Ammon's horn (tissue), 1 donor: ENCODE data around the gene LRRTM4.
"Not testable (repeated sequence)": the region's sequence is repeated elsewhere in the genome, so short reads cannot be mapped to it uniquely, and the experiment has no call there.

Experiments
- DNase-seq: peaks from one replicate; pipeline ENCODE4 v3.0.0-alpha.2; 2016; ENCODE audit warnings: low spot score

LRRTM4 gene

GRCh38 chr2:77314721-77315120 lies 207.5 kb downstream of the LRRTM4 start:
- DNase-seq: peak; percentile 21

GRCh38 chr2:77310416-77310815 lies 211.8 kb downstream of the LRRTM4 start:
- no peak for DNase-seq

- no peak for DNase-seq
Measured at GRCh38 chr2:77309725-77310124, 212.5 kb downstream of the LRRTM4 start.

- DNase-seq: no peak
Measured at GRCh38 chr2:77301441-77301840, 220.7 kb downstream of the LRRTM4 start.

GRCh38 chr2:77296791-77297190 lies 225.4 kb downstream of the LRRTM4 start:
- no peak for DNase-seq

- no peak for DNase-seq
Measured at GRCh38 chr2:77294474-77294873, 227.7 kb downstream of the LRRTM4 start.

- DNase-seq: no peak
Measured at GRCh38 chr2:77284353-77284752, 237.8 kb downstream of the LRRTM4 start.

- no peak for DNase-seq
Measured at GRCh38 chr2:77271262-77271661, 250.9 kb downstream of the LRRTM4 start.

GRCh38 chr2:77270433-77270832 lies 251.7 kb downstream of the LRRTM4 start:
- DNase-seq: no peak

- DNase-seq: no peak
Measured at GRCh38 chr2:77268626-77269025, 253.6 kb downstream of the LRRTM4 start.

- no peak for DNase-seq
Measured at GRCh38 chr2:77232909-77233425, 289.2 kb downstream of the LRRTM4 start.

GRCh38 chr2:77228391-77228790 lies 293.8 kb downstream of the LRRTM4 start:
- no peak for DNase-seq

- DNase-seq: no peak
Measured at GRCh38 chr2:77210725-77211124, 311.5 kb downstream of the LRRTM4 start.

GRCh38 chr2:77207331-77207730 lies 314.8 kb downstream of the LRRTM4 start:
- no peak for DNase-seq

GRCh38 chr2:77201755-77202154 lies 320.4 kb downstream of the LRRTM4 start:
- DNase-seq: no peak

- DNase-seq: no peak
Measured at GRCh38 chr2:77199411-77199810, 322.8 kb downstream of the LRRTM4 start.

- no peak for DNase-seq
Measured at GRCh38 chr2:77193858-77194448, 328.2 kb downstream of the LRRTM4 start.

GRCh38 chr2:77192811-77193289 lies 329.3 kb downstream of the LRRTM4 start:
- no peak for DNase-seq

- DNase-seq: no peak
Measured at GRCh38 chr2:77191665-77192064, 330.5 kb downstream of the LRRTM4 start.

- DNase-seq: no peak
Measured at GRCh38 chr2:77190721-77191346, 331.3 kb downstream of the LRRTM4 start.

GRCh38 chr2:77185052-77185451 lies 337.1 kb downstream of the LRRTM4 start:
- DNase-seq: no peak

GRCh38 chr2:77179297-77179696 lies 342.9 kb downstream of the LRRTM4 start:
- DNase-seq: no peak

- not testable (repeated sequence) for DNase-seq
Measured at GRCh38 chr2:77175266-77175780, 346.9 kb downstream of the LRRTM4 start.
